ENCODE results near the gene C12orf42. TPM values are rescaled to one million over a fixed set of nuclear protein-coding genes. Genes with fewer than 3 reads are reported as not detected.

The C12orf42 gene
- total RNA-seq, 1 experiment from 2014 or later, result not detected

DNA sequence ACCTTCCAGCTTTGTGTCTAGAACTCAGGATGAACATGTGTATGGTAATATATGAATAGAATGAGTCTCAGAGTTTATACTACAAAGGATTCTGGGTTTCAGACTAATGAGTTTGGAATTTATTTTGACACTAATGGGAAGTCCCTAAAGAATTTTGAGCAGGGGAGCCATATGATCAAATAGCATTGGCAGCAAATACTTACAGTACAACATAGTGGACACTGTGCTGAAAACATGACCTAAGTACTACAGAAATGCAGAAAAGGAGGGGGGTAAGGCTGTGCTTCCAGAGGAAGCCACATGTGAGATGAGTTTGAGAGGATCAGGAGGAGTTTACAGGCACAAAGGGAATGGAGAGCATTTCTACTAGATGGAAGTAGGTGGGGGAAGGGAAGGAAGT, 225.8 kb downstream of the C12orf42 start:
- Histone ChIP-seq H2BK15ac (ENCODE audit: low read depth, low read length) (no peak overlapping the region), H2AFZ (ENCODE audit: low read length) (no peak overlapping the region), H3K4me2 (ENCODE audit: insufficient read depth, insufficient read length, low read length) (no peak overlapping the region), H4K5ac (ENCODE audit: insufficient read length, low read depth, low read length) (no peak overlapping the region), H3K79me2 (ENCODE audit: insufficient read depth, low read length) (no peaks in the 10 kb centered on the region), H3K56ac (ENCODE audit: insufficient read length, low read depth, low read length) (no peak overlapping the region), H3K79me1 (ENCODE audit: insufficient read depth, low read depth, low read length, poor library complexity, severe bottlenecking) (no peaks in the 10 kb centered on the region), H3K18ac (ENCODE audit: insufficient read length, low read depth, low read length) (no peak overlapping the region), H4K91ac (ENCODE audit: insufficient read length, low read depth, low read length) (no peak overlapping the region), H2AK5ac (ENCODE audit: insufficient read length, low read length) (no peak overlapping the region), H3K14ac (ENCODE audit: insufficient read depth, low read length) (no peak overlapping the region), H3K4me1 (ENCODE audit: insufficient read depth, low read length) (no peaks in the 10 kb centered on the region), H3K27me3 (ENCODE audit: insufficient read depth, low read length) (no peaks in the 10 kb centered on the region), H3K23ac (ENCODE audit: insufficient read length, low read depth, low read length) (no peak overlapping the region), H3K27ac (ENCODE audit: insufficient read length, low read depth, low read length) (no peak overlapping the region), H4K8ac (replicated peaks; ENCODE audit: insufficient read length, low read depth, low read length) (no peak overlapping the region), H3K9ac (ENCODE audit: extremely low read depth, insufficient read length, low read length) (no peak overlapping the region), H2BK12ac (ENCODE audit: insufficient read length, low read depth, low read length) (no peak overlapping the region), H2BK120ac (ENCODE audit: low read depth, low read length, poor library complexity, severe bottlenecking) (no peak overlapping the region), H2BK5ac (ENCODE audit: insufficient read length, low read length) (no peak overlapping the region), H3T11ph (ENCODE audit: low read length) (no peak overlapping the region), H3K23me2 (ENCODE audit: insufficient read length, low read depth, low read length, poor library complexity, severe bottlenecking) (no peaks in the 10 kb centered on the region), H4K20me1 (ENCODE audit: control insufficient read depth, insufficient read depth, insufficient read length) (no peaks in the 10 kb centered on the region), H2BK20ac (ENCODE audit: low read depth, low read length, poor library complexity, severe bottlenecking) (no peak overlapping the region), H3K4ac (ENCODE audit: low read depth, low read length) (no peak overlapping the region), H3K9me3 (ENCODE audit: control insufficient read depth, low read depth, low read length) (no peaks in the 10 kb centered on the region)
- Mint-ChIP-seq H3K27me3 (ENCODE audit: low read depth) (no peaks in the 10 kb centered on the region; the same call in 1 of the 2 replicates), H3K9me3 (no peaks in the 10 kb centered on the region), H3K36me3 (ENCODE audit: insufficient read depth in 1 of 3, low read depth in 3 of 3) (no peaks in the 10 kb centered on the region), H3K27ac (no peak overlapping the region), H3K4me3 (no peak overlapping the region), H3K4me1 (peaks cover 2 to 3% of the 10 kb centered on the region in 2 experiments; a peak in 2 of 4 replicates)
- TF ChIP-seq, protein P1, sequence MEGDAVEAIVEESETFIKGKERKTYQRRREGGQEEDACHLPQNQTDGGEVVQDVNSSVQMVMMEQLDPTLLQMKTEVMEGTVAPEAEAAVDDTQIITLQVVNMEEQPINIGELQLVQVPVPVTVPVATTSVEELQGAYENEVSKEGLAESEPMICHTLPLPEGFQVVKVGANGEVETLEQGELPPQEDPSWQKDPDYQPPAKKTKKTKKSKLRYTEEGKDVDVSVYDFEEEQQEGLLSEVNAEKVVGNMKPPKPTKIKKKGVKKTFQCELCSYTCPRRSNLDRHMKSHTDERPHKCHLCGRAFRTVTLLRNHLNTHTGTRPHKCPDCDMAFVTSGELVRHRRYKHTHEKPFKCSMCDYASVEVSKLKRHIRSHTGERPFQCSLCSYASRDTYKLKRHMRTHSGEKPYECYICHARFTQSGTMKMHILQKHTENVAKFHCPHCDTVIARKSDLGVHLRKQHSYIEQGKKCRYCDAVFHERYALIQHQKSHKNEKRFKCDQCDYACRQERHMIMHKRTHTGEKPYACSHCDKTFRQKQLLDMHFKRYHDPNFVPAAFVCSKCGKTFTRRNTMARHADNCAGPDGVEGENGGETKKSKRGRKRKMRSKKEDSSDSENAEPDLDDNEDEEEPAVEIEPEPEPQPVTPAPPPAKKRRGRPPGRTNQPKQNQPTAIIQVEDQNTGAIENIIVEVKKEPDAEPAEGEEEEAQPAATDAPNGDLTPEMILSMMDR (conservative IDR thresholded peaks at IDR 0.05), result no peak
- DNase-seq, result no peak
